ENCODE data around the gene ADAMTS19. TPM values are rescaled to one million over a fixed set of nuclear protein-coding genes. Genes with fewer than 3 reads are reported as not detected.
"Not testable (repeated sequence)": the region's sequence is repeated elsewhere in the genome, so short reads cannot be mapped to it uniquely, and the experiment has no call there.

The ADAMTS19 gene
- total RNA-seq, 1 experiment from 2014 or later: 1.7 TPM

DNA sequence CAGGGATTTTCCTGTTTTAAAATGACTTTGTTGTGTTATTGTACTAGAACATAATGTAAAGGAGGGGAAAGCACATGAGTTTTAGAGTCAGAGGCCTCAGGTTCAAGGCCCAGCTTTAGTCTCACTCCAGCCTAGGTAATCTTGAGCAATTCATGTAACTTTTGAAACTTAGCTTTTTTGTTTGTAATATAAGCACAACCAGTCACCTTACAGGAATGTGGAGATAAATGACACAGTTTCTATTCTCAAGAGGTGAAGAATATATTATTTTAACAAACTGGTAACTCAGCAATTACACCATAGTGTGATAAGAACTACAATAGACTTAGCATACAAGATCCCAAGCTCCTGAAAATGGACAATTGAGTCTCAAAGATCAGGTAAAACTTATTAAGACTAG, 51.2 kb downstream of the ADAMTS19 start:
- no peaks in the 10 kb centered on the region for H3K9me3 ChIP-seq
- no peak overlapping the region for H3K4me3 ChIP-seq
- no peak for DNase-seq
- H3K27me3 ChIP-seq: no peaks in the 10 kb centered on the region
- no peaks in the 10 kb centered on the region for H3K36me3 ChIP-seq

DNA sequence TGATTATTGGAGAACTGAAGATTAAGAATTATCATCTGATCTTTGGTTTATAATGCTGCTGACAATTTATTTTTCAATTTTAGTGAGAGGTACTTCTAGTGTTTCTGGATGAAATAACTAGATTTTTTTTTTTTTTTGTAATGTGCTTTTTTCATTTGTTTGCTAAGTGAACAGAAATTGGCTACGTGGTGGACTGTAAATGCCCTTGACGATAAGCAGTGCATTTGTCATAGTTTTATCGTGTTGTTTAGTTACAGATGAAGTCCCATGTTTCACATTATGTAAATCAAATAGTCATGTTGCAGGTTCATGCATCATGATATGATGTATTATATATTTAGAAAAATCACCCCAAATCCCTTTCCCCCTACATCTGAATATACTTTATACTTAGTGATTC, 81.0 kb downstream of the ADAMTS19 start:
- Histone ChIP-seq H3K27me3 (no peaks in the 10 kb centered on the region), H3K36me3 (no peaks in the 10 kb centered on the region), H3K9me3 (no peaks in the 10 kb centered on the region), H3K4me3 (no peak overlapping the region)
- DNase-seq: no peak

GRCh38 chr5:129541648-129542251, 81.7 kb downstream of the ADAMTS19 start:
- H3K4me3 ChIP-seq: no peak overlapping the region
- no peak for DNase-seq
- H3K27me3 ChIP-seq: no peaks in the 10 kb centered on the region
- no peaks in the 10 kb centered on the region for H3K9me3 ChIP-seq
- no peaks in the 10 kb centered on the region for H3K36me3 ChIP-seq

- Histone ChIP-seq H3K4me3 (no peak overlapping the region), H3K9me3 (no peaks in the 10 kb centered on the region), H3K36me3 (no peaks in the 10 kb centered on the region), H3K27me3 (no peaks in the 10 kb centered on the region)
- DNase-seq: no peak
Measured at GRCh38 chr5:129547137-129547536, 87.0 kb downstream of the ADAMTS19 start.

- no peaks in the 10 kb centered on the region for H3K9me3 ChIP-seq
- no peaks in the 10 kb centered on the region for H3K36me3 ChIP-seq
- H3K27me3 ChIP-seq: no peaks in the 10 kb centered on the region
- no peak for DNase-seq
- no peak overlapping the region for H3K4me3 ChIP-seq
Measured at GRCh38 chr5:129554134-129554904, 94.2 kb downstream of the ADAMTS19 start.

GRCh38 chr5:129563585-129563984, 103.5 kb downstream of the ADAMTS19 start:
- Histone ChIP-seq H3K4me3 (no peak overlapping the region), H3K36me3 (no peaks in the 10 kb centered on the region), H3K9me3 (no peaks in the 10 kb centered on the region), H3K27me3 (no peaks in the 10 kb centered on the region)
- no peak for DNase-seq

- Histone ChIP-seq H3K27me3 (no peaks in the 10 kb centered on the region), H3K36me3 (no peaks in the 10 kb centered on the region), H3K4me3 (no peak overlapping the region), H3K9me3 (no peaks in the 10 kb centered on the region)
- DNase-seq: no peak
Measured at GRCh38 chr5:129569295-129569694, 109.2 kb downstream of the ADAMTS19 start.

GRCh38 chr5:129572060-129572459, 112.0 kb downstream of the ADAMTS19 start:
- Histone ChIP-seq H3K36me3 (no peaks in the 10 kb centered on the region), H3K27me3 (no peaks in the 10 kb centered on the region), H3K4me3 (no peak overlapping the region), H3K9me3 (no peaks in the 10 kb centered on the region)
- no peak for DNase-seq

DNA sequence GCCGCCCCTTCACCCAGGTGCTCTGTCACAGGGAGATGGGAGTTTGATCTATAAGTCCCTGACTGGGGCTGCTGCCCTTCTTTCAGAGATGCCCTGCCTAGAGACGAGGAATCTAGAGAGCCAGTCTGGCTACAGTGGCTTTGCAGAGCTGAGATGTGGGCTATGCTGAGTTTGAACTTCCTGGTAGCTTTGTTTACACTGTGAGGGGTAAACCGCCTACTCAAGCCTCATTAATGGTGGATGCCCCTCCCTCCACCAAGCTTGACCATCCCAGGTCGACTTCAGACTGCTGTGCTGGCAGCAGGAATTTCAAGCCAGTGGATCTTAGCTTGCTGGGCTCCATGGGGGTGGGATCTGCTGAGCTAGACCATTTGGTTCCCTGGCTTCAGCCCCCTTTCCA, 124.4 kb downstream of the ADAMTS19 start:
- not testable (repeated sequence) for H3K9me3 ChIP-seq, H3K27me3 ChIP-seq, H3K36me3 ChIP-seq, H3K4me3 ChIP-seq, DNase-seq

DNA sequence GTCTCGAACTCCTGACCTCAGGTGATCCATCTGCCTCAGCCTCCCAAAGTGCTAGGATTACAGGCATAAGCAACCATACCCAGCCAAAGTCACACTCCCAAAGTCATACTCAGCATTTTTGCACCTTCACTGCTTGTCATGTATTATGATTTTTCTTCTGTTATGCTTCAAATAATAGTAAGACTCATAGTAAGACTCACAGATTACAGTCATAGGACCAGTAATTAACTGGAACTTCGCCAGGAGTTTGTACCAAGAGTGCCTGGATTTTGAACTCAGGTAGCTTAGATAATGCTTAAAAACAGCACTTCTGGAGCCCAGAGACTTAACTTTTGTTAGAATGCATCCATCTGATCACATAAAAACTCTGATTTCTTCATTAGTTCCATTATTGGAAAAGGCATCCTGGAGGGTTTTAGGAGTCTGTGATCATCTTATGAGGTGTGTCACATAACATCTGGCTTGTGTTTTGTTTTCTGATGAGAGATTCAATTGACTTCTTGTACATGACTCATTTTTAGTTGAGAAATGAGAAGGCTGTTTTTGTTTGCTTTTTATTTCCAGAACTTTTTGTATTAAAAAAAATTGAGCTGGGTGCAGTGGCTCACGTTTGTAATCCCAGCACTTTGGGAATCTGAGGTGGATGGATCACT, 131.5 kb downstream of the ADAMTS19 start:
- Histone ChIP-seq H3K4me3 (no peak overlapping the region), H3K36me3 (no peaks in the 10 kb centered on the region), H3K9me3 (no peaks in the 10 kb centered on the region), H3K27me3 (no peaks in the 10 kb centered on the region)
- DNase-seq: no peak

GRCh38 chr5:129593525-129593924, 133.4 kb downstream of the ADAMTS19 start:
- Histone ChIP-seq H3K9me3 (no peaks in the 10 kb centered on the region), H3K27me3 (no peaks in the 10 kb centered on the region), H3K4me3 (no peak overlapping the region), H3K36me3 (no peaks in the 10 kb centered on the region)
- no peak for DNase-seq

GRCh38 chr5:129601576-129601975, 141.5 kb downstream of the ADAMTS19 start:
- DNase-seq: no peak
- no peaks in the 10 kb centered on the region for H3K9me3 ChIP-seq
- no peaks in the 10 kb centered on the region for H3K27me3 ChIP-seq
- no peak overlapping the region for H3K4me3 ChIP-seq
- no peaks in the 10 kb centered on the region for H3K36me3 ChIP-seq

- Histone ChIP-seq H3K4me3 (no peak overlapping the region), H3K36me3 (no peaks in the 10 kb centered on the region), H3K9me3 (no peaks in the 10 kb centered on the region), H3K27me3 (no peaks in the 10 kb centered on the region)
- no peak for DNase-seq
Measured at GRCh38 chr5:129608350-129608749, 148.3 kb downstream of the ADAMTS19 start.

GRCh38 chr5:129609710-129610109, 149.6 kb downstream of the ADAMTS19 start:
- DNase-seq: no peak
- no peak overlapping the region for H3K4me3 ChIP-seq

DNA sequence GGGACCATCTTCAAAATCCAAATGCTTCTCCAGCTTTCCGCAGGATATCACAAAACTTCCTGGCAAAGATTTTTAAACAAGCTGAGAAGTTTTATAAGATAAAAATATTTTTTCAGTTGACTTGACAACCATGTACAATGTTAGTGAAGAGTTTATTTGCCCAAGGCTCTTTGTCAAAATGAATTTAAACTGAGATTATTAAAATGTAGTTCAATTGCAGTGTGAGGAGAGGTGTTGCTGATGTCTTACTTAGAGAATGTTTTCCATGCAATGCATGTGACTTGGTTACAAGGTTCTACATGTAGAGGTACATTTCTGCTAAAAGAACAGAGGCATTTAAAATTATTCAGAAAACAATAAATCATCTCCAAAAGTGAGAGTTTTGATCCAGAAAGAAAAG, 156.4 kb downstream of the ADAMTS19 start:
- Histone ChIP-seq H3K4me3 (no peak overlapping the region), H3K27me3 (no peaks in the 10 kb centered on the region), H3K9me3 (no peaks in the 10 kb centered on the region), H3K36me3 (no peaks in the 10 kb centered on the region)
- no peak for DNase-seq

More at GRCh38 chr5:129609710-129610109, 149.6 kb downstream of the ADAMTS19 start:
- no peaks in the 10 kb centered on the region for H3K9me3 ChIP-seq
- no peaks in the 10 kb centered on the region for H3K36me3 ChIP-seq
- H3K27me3 ChIP-seq: no peaks in the 10 kb centered on the region

- Histone ChIP-seq H3K9me3 (no peaks in the 10 kb centered on the region), H3K27me3 (no peaks in the 10 kb centered on the region), H3K4me3 (no peak overlapping the region), H3K36me3 (no peaks in the 10 kb centered on the region)
- DNase-seq: no peak
Measured at GRCh38 chr5:129617206-129617605, 157.1 kb downstream of the ADAMTS19 start.

- Histone ChIP-seq H3K27me3 (no peaks in the 10 kb centered on the region), H3K4me3 (no peak overlapping the region), H3K9me3 (no peaks in the 10 kb centered on the region), H3K36me3 (no peaks in the 10 kb centered on the region)
- DNase-seq: no peak
Measured at GRCh38 chr5:129619782-129620181, 159.7 kb downstream of the ADAMTS19 start.

GRCh38 chr5:129622531-129622930, 162.4 kb downstream of the ADAMTS19 start:
- H3K27me3 ChIP-seq: no peaks in the 10 kb centered on the region
- no peaks in the 10 kb centered on the region for H3K9me3 ChIP-seq
- no peaks in the 10 kb centered on the region for H3K36me3 ChIP-seq
- no peak overlapping the region for H3K4me3 ChIP-seq
- no peak for DNase-seq
